DMS 273 treated with DMSO at 0.1 percent for 48 hours (cell line): ENCODE data around the gene POLRMT.

Source experiments
- DNase-seq: peaks from one replicate; lab custom pipeline; 2025; lab: John Stamatoyannopoulos, UW

POLRMT gene

GRCh38 chr19:577439-578392 lies 55.6 kb downstream of the POLRMT start:
- no peak for DNase-seq

- DNase-seq = no peak
Measured at GRCh38 chr19:576768-577438, 56.4 kb downstream of the POLRMT start.

GRCh38 chr19:575527-576506 lies 57.5 kb downstream of the POLRMT start:
- no peak for DNase-seq

DNA sequence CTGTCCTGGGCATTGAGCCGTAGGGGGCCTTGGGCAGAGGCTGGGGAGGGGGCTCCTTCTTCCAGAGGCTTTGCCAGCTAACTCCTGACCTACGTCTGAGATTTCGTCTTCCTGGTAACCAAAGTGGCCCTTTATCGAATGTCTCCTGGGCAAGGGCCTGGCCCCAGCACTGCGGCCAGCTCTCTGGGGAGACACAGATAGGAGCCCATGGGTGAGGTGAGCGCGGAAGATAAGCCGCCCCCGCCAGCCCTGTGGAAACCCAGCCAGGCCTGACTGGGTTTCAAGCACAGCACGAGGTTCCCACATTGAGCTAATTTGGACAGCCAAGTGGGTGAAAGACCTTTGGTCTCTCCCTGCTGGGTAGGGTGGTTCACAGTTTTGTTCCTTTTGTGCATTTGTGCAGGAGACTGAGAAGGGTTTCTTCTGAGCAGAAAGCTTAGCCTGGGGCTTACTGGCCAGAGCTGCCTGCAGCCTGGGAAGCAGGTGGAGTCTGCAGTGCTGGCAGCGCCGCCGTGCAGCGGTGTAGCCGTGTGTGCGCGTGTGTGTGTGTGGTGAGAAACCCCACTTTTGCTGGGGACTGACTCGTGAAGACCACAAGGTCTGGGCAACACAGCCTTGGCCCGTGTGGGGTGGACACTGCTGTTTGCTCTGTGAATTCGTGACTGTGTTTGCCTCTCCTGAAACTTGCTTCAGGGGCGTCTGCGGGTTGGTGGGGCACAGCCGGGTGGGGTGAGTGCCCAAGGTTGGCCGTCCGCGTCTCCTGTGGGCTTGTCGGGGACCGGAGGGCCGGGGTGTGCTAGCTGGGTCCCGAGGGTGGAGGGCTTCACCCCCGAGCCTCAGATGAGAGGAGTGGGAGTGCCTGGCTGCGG lies 58.4 kb downstream of the POLRMT start:
- no peak for DNase-seq

DNA sequence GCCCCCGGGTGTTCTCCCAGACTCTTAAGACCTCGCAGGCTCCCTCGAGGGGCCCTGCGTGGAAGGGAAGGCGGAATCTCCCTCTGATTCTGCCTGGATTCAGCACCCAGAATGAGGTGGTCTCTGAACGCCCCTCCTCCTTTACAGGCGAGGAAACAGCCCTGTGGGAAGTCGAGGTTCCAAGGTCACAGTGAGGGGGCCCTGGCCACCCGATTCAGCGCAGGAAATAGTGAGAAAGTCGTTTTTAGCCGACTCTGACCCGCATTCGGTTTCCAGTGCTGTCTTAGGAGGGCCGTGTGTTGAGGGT lies 59.9 kb downstream of the POLRMT start:
- DNase-seq = no peak

GRCh38 chr19:572743-573518 lies 60.4 kb downstream of the POLRMT start:
- no peak for DNase-seq

DNA sequence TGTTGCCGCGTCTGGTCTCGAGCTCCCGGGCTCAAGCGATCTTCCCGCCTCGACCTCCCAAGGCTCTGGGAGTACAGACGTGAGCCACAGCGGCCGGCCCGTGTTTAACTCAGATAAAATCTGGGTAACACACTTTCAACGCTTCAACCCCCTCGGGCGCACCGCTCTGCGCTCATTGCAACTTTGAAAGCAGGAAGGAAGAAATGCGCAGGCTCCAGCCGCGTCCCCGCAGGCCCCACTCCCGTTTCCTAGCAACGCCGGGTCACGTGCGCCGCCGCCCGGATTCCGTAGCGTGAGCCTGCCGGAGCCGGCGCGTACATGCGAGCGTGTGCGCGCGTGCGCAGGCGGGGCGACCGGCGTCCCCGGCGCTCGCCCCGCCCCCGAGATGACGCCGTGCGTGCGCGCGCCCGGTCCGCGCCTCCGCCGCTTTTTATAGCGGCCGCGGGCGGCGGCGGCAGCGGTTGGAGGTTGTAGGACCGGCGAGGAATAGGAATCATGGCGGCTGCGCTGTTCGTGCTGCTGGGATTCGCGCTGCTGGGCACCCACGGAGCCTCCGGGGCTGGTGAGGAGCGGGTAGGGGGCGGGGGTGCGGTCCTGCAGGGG lies 61.1 kb downstream of the POLRMT start, which contains the start of gene BSG:
BSG (plus strand) TSS at position 457 of the 603 bp plus-strand sequence; CDS start at position 496, 39 bp downstream.
- DNase-seq = peak; percentile 93

DNA sequence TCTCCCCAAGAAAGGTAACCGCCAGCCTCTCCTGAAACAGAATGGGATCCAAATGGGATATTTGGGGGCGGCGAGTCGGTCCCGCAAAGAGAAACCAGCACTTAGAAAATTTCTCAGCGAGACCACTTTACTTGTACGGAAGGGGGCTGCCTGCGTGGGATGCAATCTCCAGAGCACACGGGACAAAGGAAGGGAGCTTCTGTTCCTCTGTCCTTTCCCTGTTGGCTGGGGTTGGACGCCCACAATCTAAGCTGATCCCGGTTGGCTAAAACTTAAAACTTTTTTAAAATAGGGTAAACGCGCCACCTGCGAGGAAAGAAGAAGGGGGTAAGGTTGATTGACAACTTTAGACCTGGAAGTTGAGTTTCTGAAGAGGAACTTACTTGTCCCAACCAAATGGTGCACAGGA lies 61.8 kb downstream of the POLRMT start:
- DNase-seq = no peak

DNA sequence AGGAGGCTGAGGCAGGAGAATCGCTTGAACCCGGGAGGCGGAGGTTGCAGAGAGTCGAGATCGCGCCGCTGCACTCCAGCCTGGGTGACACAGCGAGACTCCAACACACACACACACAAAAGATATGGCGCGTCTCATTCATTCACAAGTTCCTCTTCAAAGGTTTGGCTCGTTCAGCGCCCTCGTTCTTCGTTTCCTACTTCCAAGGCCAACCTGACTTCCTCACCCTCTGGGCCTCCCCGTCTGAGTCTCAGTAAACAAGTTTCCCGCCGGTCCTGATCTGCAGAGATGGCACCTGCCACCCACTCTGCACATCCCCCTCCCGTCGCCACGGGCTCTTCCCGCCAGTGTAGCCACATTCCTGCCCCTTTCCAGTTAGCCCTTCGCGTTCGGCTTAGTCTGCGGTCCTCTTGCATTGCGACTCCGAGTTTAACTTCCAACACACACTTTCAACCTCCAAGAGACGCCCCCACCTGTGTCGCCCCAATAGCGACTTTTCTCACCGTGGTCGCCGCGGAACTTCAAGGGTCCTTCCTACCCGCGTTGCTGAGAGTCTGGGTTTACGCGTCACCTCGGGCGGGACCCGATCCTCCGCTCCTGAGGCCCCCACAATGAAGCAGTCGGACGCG lies 62.3 kb downstream of the POLRMT start:
- no peak for DNase-seq

DNA sequence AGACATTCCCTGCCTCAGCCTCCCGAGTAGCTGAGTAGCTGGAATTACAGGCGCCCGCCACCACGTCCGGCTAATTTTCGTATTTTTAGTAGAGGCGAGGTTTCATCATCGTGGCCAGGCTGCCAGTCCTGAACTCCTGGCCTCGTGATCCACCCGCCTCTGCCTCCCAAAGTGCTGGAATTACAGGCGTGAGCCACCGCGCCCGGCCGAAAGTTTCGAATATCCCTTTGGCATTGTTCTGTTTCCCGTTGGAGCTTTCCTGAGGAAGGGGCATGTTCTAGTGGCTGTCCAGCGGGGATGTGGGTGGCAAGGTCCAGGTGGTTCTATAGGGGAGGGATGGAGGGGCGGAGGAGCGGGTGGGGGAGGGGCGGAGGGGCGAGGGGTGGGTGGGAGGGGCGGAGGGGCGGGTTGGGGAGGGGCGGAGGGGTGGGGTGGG lies 63.1 kb downstream of the POLRMT start:
- DNase-seq = no peak

GRCh38 chr19:567296-567900 lies 65.9 kb downstream of the POLRMT start:
- no peak for DNase-seq
